Stomach (tissue), 4 donors: ENCODE measurements around the gene ANKRD13C.

Source experiments
- POLR2A ChIP-seq, 4 donors: fragments of 450-650 bp; IDR thresholded peaks; one replicate each; pipeline ENCODE4 v1.6.1; 2016; ENCODE audit warnings: antibody characterized with exemption in 4 of 4, control low read depth in 2 of 4, mild to moderate bottlenecking in 1 of 4, moderate library complexity in 1 of 4
- POLR2AphosphoS5 ChIP-seq, 3 donors: sonication (generic); formaldehyde crosslinking; IDR thresholded peaks; one replicate each; pipeline ENCODE4 v1.6.1; 2016; ENCODE audit warnings: antibody characterized with exemption in 3 of 3
- TF ChIP-seq, protein P1 (sequence below), 7 experiments: fragments of 450-650 bp in 4 of 7; fragments of 200-600 bp in 3 of 7; sonication (generic) in 3 of 7; IDR thresholded peaks; one replicate each; pipeline ENCODE4 v1.5.1; 2016 to 2019; ENCODE audit warnings: antibody characterized with exemption in 7 of 7, control low read depth in 2 of 7, mild to moderate bottlenecking in 1 of 7

DNA sequence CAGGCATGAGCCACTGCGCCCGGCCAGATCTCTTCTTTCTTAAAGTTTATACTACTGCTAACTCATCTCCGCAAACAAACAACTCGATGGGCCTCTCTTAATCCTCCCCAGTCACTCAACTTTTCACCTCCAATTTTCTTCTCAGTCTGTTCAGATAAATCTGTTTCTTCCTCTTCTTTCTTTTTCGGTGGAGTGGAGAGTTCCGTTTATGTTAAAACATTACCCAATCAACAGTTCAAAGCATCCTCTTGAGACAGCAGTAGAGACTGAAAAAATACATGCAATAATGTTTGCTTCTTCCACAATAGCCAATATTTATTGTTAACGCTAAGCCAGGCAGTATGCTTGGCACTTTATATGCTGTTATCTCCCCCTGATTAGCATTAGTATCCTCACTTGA lies 1.4 kb upstream of the ANKRD13C start:
- TF ChIP-seq, protein P1, sequence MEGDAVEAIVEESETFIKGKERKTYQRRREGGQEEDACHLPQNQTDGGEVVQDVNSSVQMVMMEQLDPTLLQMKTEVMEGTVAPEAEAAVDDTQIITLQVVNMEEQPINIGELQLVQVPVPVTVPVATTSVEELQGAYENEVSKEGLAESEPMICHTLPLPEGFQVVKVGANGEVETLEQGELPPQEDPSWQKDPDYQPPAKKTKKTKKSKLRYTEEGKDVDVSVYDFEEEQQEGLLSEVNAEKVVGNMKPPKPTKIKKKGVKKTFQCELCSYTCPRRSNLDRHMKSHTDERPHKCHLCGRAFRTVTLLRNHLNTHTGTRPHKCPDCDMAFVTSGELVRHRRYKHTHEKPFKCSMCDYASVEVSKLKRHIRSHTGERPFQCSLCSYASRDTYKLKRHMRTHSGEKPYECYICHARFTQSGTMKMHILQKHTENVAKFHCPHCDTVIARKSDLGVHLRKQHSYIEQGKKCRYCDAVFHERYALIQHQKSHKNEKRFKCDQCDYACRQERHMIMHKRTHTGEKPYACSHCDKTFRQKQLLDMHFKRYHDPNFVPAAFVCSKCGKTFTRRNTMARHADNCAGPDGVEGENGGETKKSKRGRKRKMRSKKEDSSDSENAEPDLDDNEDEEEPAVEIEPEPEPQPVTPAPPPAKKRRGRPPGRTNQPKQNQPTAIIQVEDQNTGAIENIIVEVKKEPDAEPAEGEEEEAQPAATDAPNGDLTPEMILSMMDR (IDR thresholded peaks at IDR 0.05), result no peak
- no peak for TF ChIP-seq POLR2AphosphoS5 (IDR thresholded peaks at IDR 0.05)
- no peak for TF ChIP-seq POLR2A (IDR thresholded peaks at IDR 0.05)
